Muscle of leg (tissue), 11 donors: Measurements from ENCODE around the gene MTRFR. TPM values are rescaled to one million over a fixed set of nuclear protein-coding genes. Genes with fewer than 3 reads are reported as not detected.
"Not testable (repeated sequence)": the region's sequence is repeated elsewhere in the genome, so short reads cannot be mapped to it uniquely, and the experiment has no call there.

Experiments used
- DNase-seq: peaks from one replicate; pipeline ENCODE4 v3.0.0; 2013
- H3K27ac ChIP-seq: one replicate; pipeline ENCODE4 v1.5.1; 2013; ENCODE audit warnings: mild to moderate bottlenecking, low read length, control low read depth
- H3K27me3 ChIP-seq: one replicate; pipeline ENCODE4 v1.6.1; 2013; ENCODE audit warnings: low read length; ENCODE audit not compliant: control insufficient read depth, insufficient read depth
- H3K36me3 ChIP-seq: one replicate; pipeline ENCODE4 v1.6.1; 2013; ENCODE audit warnings: low read length; ENCODE audit not compliant: control insufficient read depth, insufficient read depth
- H3K4me1 ChIP-seq: one replicate; pipeline ENCODE4 v1.6.1; 2013; ENCODE audit warnings: low read length; ENCODE audit not compliant: control insufficient read depth, insufficient read depth
- H3K4me3 ChIP-seq: one replicate; pipeline ENCODE4 v1.5.1; 2013; ENCODE audit warnings: low read length, control low read depth
- H3K9me3 ChIP-seq: replicated peaks from 2 replicates; pipeline ENCODE4 v1.6.1; 2013; ENCODE audit warnings: low read depth, low read length; ENCODE audit not compliant: control insufficient read depth
- WGBS: methylation state at CpG from one replicate; pipeline ENCODE4 v1.1.5; 2013; ENCODE audit warnings: missing lambda C conversion rate; ENCODE audit not compliant: insufficient coverage; 5-methylcytosine and 5-hydroxymethylcytosine counted together
- polyA plus RNA-seq, 8 donors: library from polyadenylated mRNA; unstranded; fragments of 120-200 nt; gene quantifications; one replicate each; pipeline versions ENCODE4 v1.2.1 to v1.2.3, GENCODE V29; 2013; ENCODE audit warnings: inconsistent platforms in 1 of 8, low replicate concordance in 1 of 8; ENCODE audit not compliant: insufficient read length in 8 of 8, insufficient read depth in 1 of 8
- total RNA-seq: library from RNA; stranded (reverse); fragments of 120-200 nt; gene quantifications from one replicate; pipeline ENCODE4 v1.2.4, GENCODE V29; 2013

Gene MTRFR
- total and polyA plus RNA-seq, 9 donors = 9.7 to 19.4 (median 15.8) TPM

GRCh38 chr12:123243671-123244262 is 10.5 kb downstream of the MTRFR start:
- WGBS = 92% methylated on average over 4 of the region's 7 CpGs
- Histone ChIP-seq H3K4me1 (peaks cover 11% of the 10 kb centered on the region), H3K36me3 (peaks cover 21% of the 10 kb centered on the region), H3K27ac (no peak overlapping the region), H3K4me3 (no peak overlapping the region), H3K9me3 (peaks cover 3% of the 10 kb centered on the region), H3K27me3 (no peaks in the 10 kb centered on the region)
- no peak for DNase-seq

GRCh38 chr12:123245678-123246077 is 12.4 kb downstream of the MTRFR start:
- Histone ChIP-seq H3K27me3 (no peaks in the 10 kb centered on the region), H3K36me3 (peaks cover 21% of the 10 kb centered on the region), H3K4me3 (no peak overlapping the region), H3K9me3 (peaks cover 3% of the 10 kb centered on the region), H3K27ac (no peak overlapping the region), H3K4me1 (peaks cover 14% of the 10 kb centered on the region)
- DNase-seq = no peak
- no CpG with 5 or more reads among the region's 3 CpGs for WGBS

GRCh38 chr12:123248129-123248528 is 14.9 kb downstream of the MTRFR start:
- peaks cover 21% of the 10 kb centered on the region for H3K36me3 ChIP-seq
- H3K4me1 ChIP-seq = peaks cover 13% of the 10 kb centered on the region
- H3K4me3 ChIP-seq, H3K9me3 ChIP-seq, H3K27ac ChIP-seq, DNase-seq, H3K27me3 ChIP-seq: not testable (repeated sequence)
- 80% methylated on average over 1 of the region's 2 CpGs for WGBS

- H3K36me3 ChIP-seq = peaks cover 28% of the 10 kb centered on the region
- not testable (repeated sequence) for DNase-seq, H3K27ac ChIP-seq, H3K4me3 ChIP-seq, H3K27me3 ChIP-seq, H3K9me3 ChIP-seq
- H3K4me1 ChIP-seq = peaks cover 13% of the 10 kb centered on the region
- 97% methylated on average over 17 of the region's 26 CpGs for WGBS
Measured at GRCh38 chr12:123248996-123249741, 15.9 kb downstream of the MTRFR start.

- no peaks in the 10 kb centered on the region for H3K27me3 ChIP-seq
- 82% methylated on average over 8 of the region's 13 CpGs for WGBS
- H3K36me3 ChIP-seq = peaks cover 37% of the 10 kb centered on the region
- H3K4me3 ChIP-seq = no peak overlapping the region
- H3K27ac ChIP-seq = no peak overlapping the region
- DNase-seq = peak; percentile 13
- peaks cover 3% of the 10 kb centered on the region for H3K9me3 ChIP-seq
- H3K4me1 ChIP-seq = peaks cover 13% of the 10 kb centered on the region
Measured at GRCh38 chr12:123250471-123251383, 17.5 kb downstream of the MTRFR start.

GRCh38 chr12:123251403-123252076 is 18.3 kb downstream of the MTRFR start:
- peaks cover 37% of the 10 kb centered on the region for H3K36me3 ChIP-seq
- no peak for DNase-seq
- no peak overlapping the region for H3K4me3 ChIP-seq
- H3K27me3 ChIP-seq = no peaks in the 10 kb centered on the region
- no CpG with 5 or more reads among the region's 8 CpGs for WGBS
- peaks cover 3% of the 10 kb centered on the region for H3K9me3 ChIP-seq
- no peak overlapping the region for H3K27ac ChIP-seq
- peaks cover 13% of the 10 kb centered on the region for H3K4me1 ChIP-seq

- not testable (repeated sequence) for H3K9me3 ChIP-seq, H3K4me3 ChIP-seq, H3K27ac ChIP-seq, H3K27me3 ChIP-seq
- no CpG with 5 or more reads among the region's 9 CpGs for WGBS
- DNase-seq = peak; percentile 16
- peaks cover 42% of the 10 kb centered on the region for H3K36me3 ChIP-seq
- H3K4me1 ChIP-seq = peaks cover 13% of the 10 kb centered on the region
Measured at GRCh38 chr12:123252365-123252764, 19.1 kb downstream of the MTRFR start.

- H3K36me3 ChIP-seq = peaks cover 53% of the 10 kb centered on the region
- no peak overlapping the region for H3K4me3 ChIP-seq
Measured at GRCh38 chr12:123253641-123254459, 20.6 kb downstream of the MTRFR start.

GRCh38 chr12:123254853-123255446 is 21.7 kb downstream of the MTRFR start:
- no peak for DNase-seq
- Histone ChIP-seq H3K4me1 (peaks cover 13% of the 10 kb centered on the region), H3K27me3 (no peaks in the 10 kb centered on the region), H3K4me3 (no peak overlapping the region), H3K36me3 (peaks cover 55% of the 10 kb centered on the region), H3K27ac (no peak overlapping the region), H3K9me3 (no peaks in the 10 kb centered on the region)
- WGBS = no CpG with 5 or more reads among the region's 5 CpGs

More at GRCh38 chr12:123253641-123254459, 20.6 kb downstream of the MTRFR start:
- Histone ChIP-seq H3K27me3 (no peaks in the 10 kb centered on the region), H3K4me1 (peaks cover 13% of the 10 kb centered on the region), H3K27ac (no peak overlapping the region), H3K9me3 (no peaks in the 10 kb centered on the region)
- WGBS = 78% methylated on average over 22 of the region's 24 CpGs
- peak; percentile 18 for DNase-seq
